ENCODE measurements around the gene PAOX. TPM values are rescaled to one million over a fixed set of nuclear protein-coding genes. Genes with fewer than 3 reads are reported as not detected.

Gene PAOX
- total RNA-seq, 1 donor from 2014 or later: 8.2 TPM

GRCh38 chr10:133339708-133340380 is 39.2 kb upstream of the PAOX start:
- Mint-ChIP-seq H3K36me3 (no peaks in the 10 kb centered on the region), H3K4me3 (no peak overlapping the region), H3K9me3 (no peaks in the 10 kb centered on the region), H3K4me1 (ENCODE audit: unreplicated experiment) (no peaks in the 10 kb centered on the region), H3K27me3 (peaks cover 24% of the 10 kb centered on the region), H3K27ac (no peak overlapping the region)
- TF ChIP-seq CTCF (conservative IDR thresholded peaks at IDR 0.05): no peak
- no peak for DNase-seq (ENCODE audit: extremely low spot score, unreplicated experiment)

- Mint-ChIP-seq H3K27me3 (peaks cover 24% of the 10 kb centered on the region), H3K4me3 (no peak overlapping the region), H3K9me3 (no peaks in the 10 kb centered on the region), H3K36me3 (no peaks in the 10 kb centered on the region), H3K4me1 (ENCODE audit: unreplicated experiment) (no peaks in the 10 kb centered on the region), H3K27ac (no peak overlapping the region)
- TF ChIP-seq CTCF (conservative IDR thresholded peaks at IDR 0.05): no peak
- DNase-seq (ENCODE audit: extremely low spot score, unreplicated experiment): no peak
Observed at GRCh38 chr10:133341983-133342382, 37.1 kb upstream of the PAOX start.

GRCh38 chr10:133342942-133343341 is 36.1 kb upstream of the PAOX start:
- H3K4me3 Mint-ChIP-seq: no peak overlapping the region
- no peak overlapping the region for H3K27ac Mint-ChIP-seq
- H3K4me1 Mint-ChIP-seq (ENCODE audit: unreplicated experiment): no peaks in the 10 kb centered on the region
- peaks cover 24% of the 10 kb centered on the region for H3K27me3 Mint-ChIP-seq
- H3K36me3 Mint-ChIP-seq: no peaks in the 10 kb centered on the region
- TF ChIP-seq CTCF (conservative IDR thresholded peaks at IDR 0.05): no peak
- H3K9me3 Mint-ChIP-seq: no peaks in the 10 kb centered on the region
- no peak for DNase-seq (ENCODE audit: extremely low spot score, unreplicated experiment)

GRCh38 chr10:133343558-133343957 is 35.5 kb upstream of the PAOX start:
- DNase-seq (ENCODE audit: extremely low spot score, unreplicated experiment): no peak
- no peaks in the 10 kb centered on the region for H3K9me3 Mint-ChIP-seq
- no peak for TF ChIP-seq CTCF (conservative IDR thresholded peaks at IDR 0.05)
- H3K4me3 Mint-ChIP-seq: no peak overlapping the region
- H3K27ac Mint-ChIP-seq: no peak overlapping the region
- no peaks in the 10 kb centered on the region for H3K4me1 Mint-ChIP-seq (ENCODE audit: unreplicated experiment)
- H3K36me3 Mint-ChIP-seq: no peaks in the 10 kb centered on the region
- H3K27me3 Mint-ChIP-seq: peaks cover 24% of the 10 kb centered on the region

- no peak overlapping the region for H3K4me3 Mint-ChIP-seq
- TF ChIP-seq CTCF (conservative IDR thresholded peaks at IDR 0.05): no peak
- peaks cover 27% of the 10 kb centered on the region for H3K27me3 Mint-ChIP-seq
- no peaks in the 10 kb centered on the region for H3K4me1 Mint-ChIP-seq (ENCODE audit: unreplicated experiment)
- no peak for DNase-seq (ENCODE audit: extremely low spot score, unreplicated experiment)
- H3K27ac Mint-ChIP-seq: no peak overlapping the region
- H3K36me3 Mint-ChIP-seq: no peaks in the 10 kb centered on the region
- no peaks in the 10 kb centered on the region for H3K9me3 Mint-ChIP-seq
Observed at GRCh38 chr10:133344236-133344635, 34.8 kb upstream of the PAOX start.
